Activated T-helper 2 cell treated with anti-CD3 and anti-CD28 coated beads, Interferon-gamma antibody, Interleukin-2, Interleukin-4, amounts not matched to agents 10 μg/mL and 5 μg/mL and 100 μg/mL, durations not matched to agents 14 hours and 24 hours and 36 hours (primary cell): ENCODE data around the gene CLIC5. TPM values are rescaled to one million over a fixed set of nuclear protein-coding genes. Genes with fewer than 3 reads are reported as not detected.

Experiments
- DNase-seq: peaks from one replicate; pipeline ENCODE4 v3.0.0; 2021; ENCODE audit warnings: low spot score
- H3K27ac Mint-ChIP-seq: one replicate; pipeline ENCODE4 v1.8.0; 2021; ENCODE audit warnings: mixed read lengths
- H3K27me3 Mint-ChIP-seq: one replicate; pipeline ENCODE4 v1.8.0; 2021; ENCODE audit warnings: low read depth, mixed read lengths
- H3K36me3 Mint-ChIP-seq: one replicate; pipeline ENCODE4 v1.8.0; 2021; ENCODE audit warnings: low read depth, mixed read lengths
- H3K4me1 Mint-ChIP-seq: one replicate; pipeline ENCODE4 v1.8.0; 2021; ENCODE audit warnings: low read depth, mixed read lengths
- H3K4me3 Mint-ChIP-seq: one replicate; pipeline ENCODE4 v1.8.0; 2021; ENCODE audit warnings: low read depth, mild to moderate bottlenecking, moderate library complexity, mixed read lengths
- H3K9me3 Mint-ChIP-seq: one replicate; pipeline ENCODE4 v1.8.0; 2021; ENCODE audit warnings: mixed read lengths
- intact Hi-C: fragments of 100-400 bp; cut with micrococcal nuclease; formaldehyde crosslinking; loops from one replicate; pipeline ENCODE4 v1.15.1; 2023
- total RNA-seq: library from RNA; stranded (reverse); gene quantifications from 2 replicates; pipeline ENCODE4 v1.2.3, GENCODE V29; 2022

Gene CLIC5
- total RNA-seq, 1 donor from 2014 or later = 3.8 TPM

DNA sequence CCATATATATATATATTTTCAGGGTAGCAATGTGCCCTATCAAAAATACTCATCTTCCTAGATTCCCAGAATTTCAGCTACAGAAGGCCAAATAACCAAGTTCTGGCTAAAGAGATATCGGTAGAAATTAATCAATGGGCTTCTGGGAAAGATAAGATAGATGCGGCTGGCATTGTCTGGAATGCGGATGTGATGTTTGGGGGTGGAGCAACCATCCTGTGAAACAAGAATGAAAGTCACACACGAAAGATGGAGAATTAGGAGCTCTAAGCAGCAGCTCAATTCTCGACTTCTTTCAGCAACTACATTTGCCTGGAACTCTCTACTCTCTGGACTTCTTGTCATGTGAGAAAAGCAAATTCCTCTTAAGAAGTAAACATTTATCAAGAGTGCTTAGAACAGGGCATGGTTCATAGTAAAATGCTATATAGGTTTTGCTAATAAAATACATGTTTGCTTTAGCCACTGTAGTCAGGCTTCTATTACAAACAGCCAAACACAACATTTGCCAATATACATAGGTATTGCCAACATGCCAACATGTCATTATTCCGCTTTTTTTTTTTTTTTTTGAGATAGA is 90.8 kb downstream of the CLIC5 start:
- intact Hi-C loops = loop anchor here (1.0 to 10.0 kb wide), 19 partner anchors 86 to 1448 kb away; partner anchors contain the start of gene SUPT3H
- no peak for DNase-seq
- H3K27me3 Mint-ChIP-seq = no peaks in the 10 kb centered on the region
- H3K4me1 Mint-ChIP-seq = peaks cover 70% of the 10 kb centered on the region
- no peaks in the 10 kb centered on the region for H3K9me3 Mint-ChIP-seq
- H3K36me3 Mint-ChIP-seq = peaks cover 3% of the 10 kb centered on the region
- peak overlapping the region; percentile 10 for H3K27ac Mint-ChIP-seq
- no peak overlapping the region for H3K4me3 Mint-ChIP-seq

DNA sequence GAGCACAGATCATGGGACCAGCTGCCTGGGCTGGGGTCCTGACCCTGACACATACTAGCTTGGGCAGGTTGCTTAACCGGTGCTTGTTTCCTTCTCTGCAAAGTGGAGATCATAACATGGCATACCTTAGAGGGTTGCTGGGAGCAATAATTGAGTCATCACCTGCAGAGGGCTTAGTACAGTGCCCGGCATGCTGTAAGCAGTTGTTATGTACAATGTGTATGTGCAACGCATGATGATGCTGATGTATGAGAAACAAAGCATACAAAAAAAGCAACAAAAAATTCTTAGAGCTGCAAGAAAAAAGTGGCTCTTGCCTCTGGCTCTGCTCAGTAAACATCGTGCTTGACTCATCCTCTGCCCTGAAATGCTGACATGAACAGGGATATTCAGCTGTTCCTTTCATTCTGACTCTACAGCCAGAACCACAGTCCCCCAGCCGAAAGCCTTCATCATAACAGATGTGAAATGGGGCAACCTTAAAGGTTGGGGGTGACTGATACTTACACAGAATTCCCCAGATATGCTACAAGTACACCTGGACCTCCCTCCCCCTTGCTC is 91.7 kb downstream of the CLIC5 start:
- H3K4me1 Mint-ChIP-seq = peaks cover 70% of the 10 kb centered on the region
- peak overlapping the region; percentile 94 for H3K27ac Mint-ChIP-seq
- peaks cover 3% of the 10 kb centered on the region for H3K36me3 Mint-ChIP-seq
- H3K9me3 Mint-ChIP-seq = no peaks in the 10 kb centered on the region
- H3K4me3 Mint-ChIP-seq = no peak overlapping the region
- peak; percentile 44 for DNase-seq
- intact Hi-C loops = loop anchor here (1.0 to 10.0 kb wide), 22 partner anchors 87 to 1447 kb away; partner anchors contain the start of gene SUPT3H
- H3K27me3 Mint-ChIP-seq = no peaks in the 10 kb centered on the region

DNA sequence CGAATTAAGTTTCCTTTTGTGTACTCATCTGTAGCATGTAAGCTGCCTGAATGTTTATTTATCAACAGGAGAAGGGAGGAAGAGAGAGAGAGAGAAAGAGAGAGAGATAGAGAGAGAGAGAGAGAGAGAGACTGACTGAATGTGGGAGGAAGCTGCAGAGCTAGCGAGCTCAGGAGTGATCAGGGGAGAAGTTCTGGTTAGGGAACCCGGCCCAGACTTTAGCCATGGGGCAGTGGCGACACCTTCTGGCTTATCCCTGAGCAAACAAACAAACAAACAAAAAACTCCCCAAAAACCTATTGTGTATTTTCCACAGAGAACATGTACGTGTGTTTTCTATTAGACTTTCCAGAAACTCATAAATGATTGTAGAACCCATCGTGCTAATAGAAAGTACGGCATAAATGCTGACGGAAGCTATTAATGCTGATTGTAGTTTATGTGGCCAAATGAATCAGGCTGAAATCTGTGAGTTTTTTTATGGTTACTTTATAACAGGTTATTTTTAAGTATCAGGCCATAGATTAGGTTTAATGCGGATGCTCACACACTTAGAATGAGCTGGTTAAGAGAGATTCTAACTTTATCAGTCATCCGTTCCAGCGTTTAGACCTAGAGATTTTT is 92.8 kb downstream of the CLIC5 start:
- Mint-ChIP-seq H3K4me1 (peaks cover 68% of the 10 kb centered on the region), H3K27ac (peak overlapping the region; percentile 94), H3K9me3 (no peaks in the 10 kb centered on the region), H3K27me3 (no peaks in the 10 kb centered on the region), H3K4me3 (peak overlapping the region; percentile 53), H3K36me3 (peaks cover 3% of the 10 kb centered on the region)
- intact Hi-C loops = loop anchor here (2.0 to 10.0 kb wide), 13 partner anchors 261 to 1446 kb away; no protein-coding TSS in a partner anchor
- peak; percentile 58 for DNase-seq

DNA sequence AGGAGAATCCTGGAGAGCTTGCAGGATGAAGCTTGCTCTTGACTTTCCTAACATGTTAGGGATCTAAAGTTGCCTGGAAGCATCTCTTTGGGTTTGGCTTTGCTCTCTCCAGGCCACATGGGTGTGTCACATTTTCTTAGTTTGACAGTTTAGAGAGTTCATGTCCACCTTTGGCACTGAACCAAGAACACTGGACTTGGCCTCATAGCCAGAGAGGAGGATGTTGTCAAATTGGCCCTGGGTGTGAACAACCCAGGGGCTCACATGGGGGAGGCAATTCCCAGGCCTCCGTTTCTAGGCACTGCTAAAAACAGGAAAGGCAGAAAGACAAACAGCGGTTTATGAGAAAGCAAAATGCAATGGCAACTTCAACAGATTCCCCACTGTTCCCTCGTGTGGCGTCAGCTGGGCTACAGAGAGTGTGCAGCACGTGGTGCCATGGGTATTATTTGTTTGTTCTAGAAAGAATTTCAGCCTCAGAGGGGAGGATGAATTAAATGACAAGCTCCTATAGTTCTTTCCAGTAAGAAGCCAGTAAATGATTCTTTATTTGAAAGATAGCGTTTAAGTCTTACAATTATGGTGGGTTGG is 93.9 kb downstream of the CLIC5 start:
- Mint-ChIP-seq H3K4me3 (peak overlapping the region; percentile 67), H3K4me1 (peaks cover 59% of the 10 kb centered on the region), H3K9me3 (no peaks in the 10 kb centered on the region), H3K36me3 (peaks cover 3% of the 10 kb centered on the region), H3K27me3 (no peaks in the 10 kb centered on the region), H3K27ac (peak overlapping the region; percentile 94)
- intact Hi-C loops = loop anchor here (1.0 to 10.0 kb wide), 17 partner anchors 91 to 1444 kb away; no protein-coding TSS in a partner anchor
- DNase-seq = no peak

DNA sequence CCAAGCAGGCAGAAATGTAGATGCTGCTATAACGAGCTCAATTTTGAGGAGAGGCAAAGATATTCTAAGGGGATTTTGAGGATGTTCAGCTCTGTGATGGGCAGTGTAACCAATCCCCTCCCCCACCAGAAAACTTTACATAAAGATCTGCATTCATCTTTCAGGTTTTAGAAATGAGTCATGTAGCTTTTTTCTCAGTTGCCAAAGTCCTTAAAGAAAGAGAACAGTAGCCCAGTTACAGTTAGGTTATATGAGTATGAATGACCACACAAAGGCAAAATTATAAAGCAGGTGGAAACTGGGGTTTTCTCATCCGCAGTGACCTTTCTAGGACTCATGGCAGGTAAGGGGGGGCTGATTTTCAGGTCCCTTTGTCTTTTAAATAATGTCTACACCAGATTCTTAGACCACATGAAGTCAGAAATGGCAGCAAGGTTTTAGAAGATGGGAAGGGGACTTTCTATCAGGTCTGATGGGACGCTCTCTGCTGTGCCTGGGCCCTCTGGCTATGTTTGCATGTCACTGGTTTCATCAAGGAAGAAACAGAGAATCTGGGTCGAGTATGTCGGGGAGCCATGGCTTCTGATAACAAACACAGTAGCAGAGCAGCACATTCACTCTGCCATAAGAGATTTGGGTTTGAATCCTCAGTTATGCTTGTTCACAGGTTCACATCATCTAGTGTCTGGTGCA is 94.7 kb downstream of the CLIC5 start:
- Mint-ChIP-seq H3K27me3 (no peaks in the 10 kb centered on the region), H3K27ac (peak overlapping the region; percentile 94), H3K4me3 (peak overlapping the region; percentile 67), H3K4me1 (peaks cover 57% of the 10 kb centered on the region), H3K9me3 (no peaks in the 10 kb centered on the region), H3K36me3 (peaks cover 3% of the 10 kb centered on the region)
- no peak for DNase-seq
- intact Hi-C loops = loop anchor here (1.0 to 10.0 kb wide), 14 partner anchors 90 to 1444 kb away; no protein-coding TSS in a partner anchor

DNA sequence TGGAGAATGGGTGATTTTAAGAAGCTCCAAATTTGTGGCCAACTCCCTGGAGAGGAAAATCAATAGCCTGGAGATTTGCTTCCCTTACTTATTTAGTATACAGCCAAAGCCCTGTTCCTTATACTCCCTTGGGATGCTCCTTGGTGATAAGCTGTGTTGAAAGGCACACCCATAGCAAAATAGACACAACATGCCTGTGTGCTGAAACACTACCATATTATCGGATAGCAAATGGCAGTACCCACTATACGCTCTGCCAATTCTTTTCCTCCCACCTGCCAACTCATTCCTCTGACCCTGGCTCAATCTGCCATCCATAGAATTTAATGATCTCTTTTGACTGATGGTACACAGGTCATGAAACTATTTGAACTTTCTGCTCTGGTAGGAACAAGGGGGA is 98.2 kb downstream of the CLIC5 start:
- peaks cover 29% of the 10 kb centered on the region for H3K4me1 Mint-ChIP-seq
- peaks cover 6% of the 10 kb centered on the region for H3K36me3 Mint-ChIP-seq
- no peaks in the 10 kb centered on the region for H3K9me3 Mint-ChIP-seq
- intact Hi-C loops = no loop called here
- no peak overlapping the region for H3K27ac Mint-ChIP-seq
- DNase-seq = no peak
- no peaks in the 10 kb centered on the region for H3K27me3 Mint-ChIP-seq
- no peak overlapping the region for H3K4me3 Mint-ChIP-seq

DNA sequence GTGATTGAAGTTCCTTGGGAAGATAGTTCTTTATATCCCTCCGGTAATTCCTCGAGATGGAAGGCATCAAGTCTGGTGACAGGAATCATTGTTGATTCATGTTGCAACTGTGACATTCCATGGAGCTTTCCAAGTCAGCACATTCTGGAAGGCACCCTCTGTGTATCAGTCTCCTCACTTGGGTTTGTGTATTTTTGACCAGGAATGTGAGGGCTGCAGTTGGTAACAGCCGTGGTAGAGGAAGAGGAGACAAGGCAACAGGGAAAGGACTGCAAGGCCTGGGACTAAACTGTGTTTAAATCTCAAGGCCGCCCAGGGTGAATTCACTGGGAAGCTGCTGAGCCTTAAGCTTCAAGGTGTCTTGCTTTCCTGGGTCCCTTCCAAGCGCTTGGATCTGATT is 99.0 kb downstream of the CLIC5 start:
- H3K9me3 Mint-ChIP-seq = no peaks in the 10 kb centered on the region
- intact Hi-C loops = no loop called here
- H3K4me1 Mint-ChIP-seq = peaks cover 21% of the 10 kb centered on the region
- H3K27ac Mint-ChIP-seq = no peak overlapping the region
- peaks cover 7% of the 10 kb centered on the region for H3K36me3 Mint-ChIP-seq
- DNase-seq = no peak
- H3K4me3 Mint-ChIP-seq = no peak overlapping the region
- H3K27me3 Mint-ChIP-seq = no peaks in the 10 kb centered on the region

DNA sequence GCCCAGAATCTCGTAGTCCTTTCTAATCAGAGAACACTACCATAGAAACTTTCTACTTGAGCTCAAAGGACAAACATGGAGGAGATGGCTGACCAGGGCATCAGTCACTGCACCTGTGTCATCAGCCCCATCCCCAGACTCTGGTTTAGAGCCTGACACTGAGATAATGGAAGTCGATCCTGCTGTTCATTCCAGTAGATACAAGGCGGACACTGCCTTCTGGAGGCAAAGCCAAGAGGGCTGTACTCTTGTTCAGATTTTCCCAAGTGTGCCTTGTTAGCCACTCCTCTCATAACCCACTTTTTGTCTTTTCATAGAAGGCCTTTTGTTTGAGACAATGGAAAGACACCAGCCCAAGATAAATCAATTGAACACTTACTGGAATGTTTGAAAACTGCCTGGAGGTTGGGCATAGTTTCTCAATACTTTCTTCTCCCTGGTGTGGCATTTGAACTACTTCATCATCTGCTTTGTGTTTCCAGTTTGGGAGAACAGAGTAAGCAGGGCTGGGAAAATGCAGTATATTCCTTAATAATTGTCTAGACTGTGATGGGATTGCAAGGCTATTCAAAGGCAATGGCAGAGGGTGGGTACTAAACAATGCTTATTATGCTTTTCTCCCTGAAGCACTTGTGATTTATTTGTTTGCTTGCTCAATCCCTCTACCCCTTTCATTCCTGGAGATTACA is 99.7 kb downstream of the CLIC5 start:
- no peak for DNase-seq
- no peaks in the 10 kb centered on the region for H3K27me3 Mint-ChIP-seq
- no peak overlapping the region for H3K27ac Mint-ChIP-seq
- H3K9me3 Mint-ChIP-seq = no peaks in the 10 kb centered on the region
- H3K4me1 Mint-ChIP-seq = peaks cover 13% of the 10 kb centered on the region
- intact Hi-C loops = no loop called here
- H3K4me3 Mint-ChIP-seq = no peak overlapping the region
- H3K36me3 Mint-ChIP-seq = peaks cover 6% of the 10 kb centered on the region

DNA sequence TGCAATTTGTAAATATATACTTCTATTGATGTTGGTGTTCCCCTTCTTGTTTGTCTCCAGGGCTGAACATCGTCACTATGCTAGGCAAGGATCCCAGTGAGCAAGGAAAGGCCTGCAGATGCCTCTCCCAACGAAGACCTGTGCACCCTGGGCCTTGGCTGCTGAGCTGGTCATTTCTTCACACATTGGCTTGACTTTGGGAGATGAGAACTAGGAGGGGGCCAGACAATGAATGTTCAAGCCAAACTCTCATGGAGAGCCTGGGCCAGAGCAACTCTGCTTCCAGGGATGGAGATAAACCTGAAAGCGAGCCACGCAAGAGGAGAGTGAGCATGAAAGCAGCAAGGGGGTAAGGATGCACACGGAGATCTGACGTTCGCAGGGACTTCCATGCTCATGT is 104.0 kb downstream of the CLIC5 start:
- H3K36me3 Mint-ChIP-seq = peaks cover 16% of the 10 kb centered on the region
- DNase-seq = no peak
- H3K4me3 Mint-ChIP-seq = no peak overlapping the region
- no peaks in the 10 kb centered on the region for H3K27me3 Mint-ChIP-seq
- peaks cover 6% of the 10 kb centered on the region for H3K9me3 Mint-ChIP-seq
- intact Hi-C loops = no loop called here
- H3K4me1 Mint-ChIP-seq = no peaks in the 10 kb centered on the region
- no peak overlapping the region for H3K27ac Mint-ChIP-seq

DNA sequence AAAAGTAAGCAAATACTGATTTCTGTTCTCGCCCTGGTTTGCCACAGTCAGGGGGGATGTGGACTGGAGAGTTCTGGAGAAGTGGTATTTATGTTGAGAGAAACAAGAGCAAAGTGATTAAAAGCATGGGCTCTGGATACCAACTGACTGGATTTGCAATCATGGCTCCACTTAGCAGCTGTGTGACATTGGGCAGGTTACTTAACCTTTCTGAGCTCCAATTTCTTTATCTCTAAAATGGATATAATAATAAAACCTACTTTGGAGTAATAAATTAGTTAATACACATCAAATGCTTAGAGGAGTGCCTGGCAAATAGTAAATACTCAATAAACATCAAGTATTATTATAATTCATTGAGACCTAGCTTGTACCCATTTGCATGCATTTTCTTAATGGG is 111.7 kb downstream of the CLIC5 start:
- Mint-ChIP-seq H3K27ac (no peak overlapping the region), H3K4me1 (no peaks in the 10 kb centered on the region), H3K4me3 (no peak overlapping the region), H3K27me3 (no peaks in the 10 kb centered on the region), H3K9me3 (peaks cover 13% of the 10 kb centered on the region), H3K36me3 (no peaks in the 10 kb centered on the region)
- intact Hi-C loops = no loop called here
- DNase-seq = no peak

DNA sequence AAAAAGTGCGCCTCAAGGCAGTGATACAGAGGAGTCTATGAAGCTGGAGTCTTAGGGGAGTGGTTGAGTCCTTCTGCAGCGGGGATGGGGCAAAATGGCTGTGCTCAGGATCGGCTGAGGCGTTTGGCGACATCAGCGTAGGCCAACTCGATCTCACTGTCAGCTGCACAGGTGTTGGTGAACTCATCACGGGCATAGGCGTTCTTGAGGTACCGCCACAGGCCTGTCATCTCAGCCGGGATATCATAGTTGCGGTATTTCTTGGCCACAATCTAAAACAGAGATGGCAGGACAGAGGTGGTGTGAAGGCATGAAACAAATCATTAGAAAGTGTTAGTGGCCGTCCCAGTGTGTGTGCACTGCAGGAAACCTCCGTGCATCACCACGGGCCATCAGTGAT is 112.7 kb downstream of the CLIC5 start:
- intact Hi-C loops = no loop called here
- Mint-ChIP-seq H3K27ac (no peak overlapping the region), H3K4me3 (no peak overlapping the region), H3K27me3 (no peaks in the 10 kb centered on the region), H3K4me1 (no peaks in the 10 kb centered on the region), H3K9me3 (peaks cover 9% of the 10 kb centered on the region), H3K36me3 (no peaks in the 10 kb centered on the region)
- DNase-seq = no peak
